Sigmoid colon (tissue), 7 donors: ENCODE results near the gene MINDY4. TPM values are rescaled to one million over a fixed set of nuclear protein-coding genes. Genes with fewer than 3 reads are reported as not detected.

Source experiments
- DNase-seq: peaks from one replicate; pipeline ENCODE4 v3.0.0-alpha.2; 2019
- H3K27ac ChIP-seq, 4 donors: fragments of 200-600 bp; sonication (generic); one replicate each; pipeline ENCODE4 v1.5.1; 2016 to 2019; ENCODE audit warnings: mild to moderate bottlenecking in 1 of 4
- H3K27me3 ChIP-seq, 3 donors: fragments of 200-600 bp; sonication (generic); one replicate each; pipeline ENCODE4 v1.5.1; 2019; ENCODE audit warnings: mild to moderate bottlenecking in 1 of 3
- H3K36me3 ChIP-seq, 4 donors: fragments of 200-600 bp; sonication (generic); one replicate each; pipeline ENCODE4 v1.5.1; 2016 to 2019
- H3K4me1 ChIP-seq, 4 donors: fragments of 200-600 bp; sonication (generic); one replicate each; pipeline ENCODE4 v1.5.1; 2017 to 2019
- H3K4me3 ChIP-seq, 4 donors: fragments of 200-600 bp; sonication (generic); one replicate each; pipeline ENCODE4 v1.5.1; 2017 to 2019; ENCODE audit warnings: mild to moderate bottlenecking in 2 of 4, moderate library complexity in 1 of 4
- H3K9me3 ChIP-seq, 4 donors: fragments of 200-600 bp in 3 of 4; sonication (generic) in 3 of 4; one replicate each; pipeline versions ENCODE4 v1.5.1 to v1.6.1; 2013 to 2019
- CTCF ChIP-seq, 4 experiments: fragments of 450-650 bp in 3 of 4; fragments of 200-600 bp in 1 of 4; IDR thresholded peaks; one replicate each; pipeline ENCODE4 v1.5.1; 2016 to 2019; ENCODE audit warnings: antibody characterized with exemption in 4 of 4, mild to moderate bottlenecking in 3 of 4, moderate library complexity in 2 of 4
- EP300 ChIP-seq, 4 donors: sonication (generic); formaldehyde crosslinking; IDR thresholded peaks; one replicate each; pipeline ENCODE4 v1.6.1; 2017; ENCODE audit warnings: antibody characterized with exemption in 4 of 4
- POLR2A ChIP-seq, 2 donors: fragments of 450-650 bp; IDR thresholded peaks; one replicate each; pipeline ENCODE4 v1.6.1; 2016; ENCODE audit warnings: antibody characterized with exemption in 2 of 2, mild to moderate bottlenecking in 2 of 2, moderate library complexity in 2 of 2
- POLR2AphosphoS5 ChIP-seq, 4 donors: sonication (generic); formaldehyde crosslinking; IDR thresholded peaks; one replicate each; pipeline ENCODE4 v1.6.1; 2017; ENCODE audit warnings: antibody characterized with exemption in 4 of 4
- WGBS, 2 donors: extraction: QIAGEN DNeasy Blood & Tissue Kit; methylation state at CpG; one replicate each; pipeline ENCODE4 v1.1.7; 2013; 5-methylcytosine and 5-hydroxymethylcytosine counted together
- intact Hi-C: fragments of 100-400 bp; cut with DNase I; formaldehyde crosslinking; loops from one replicate; pipeline ENCODE4 v1.15.1; 2023
- polyA plus RNA-seq, 3 donors: library from polyadenylated mRNA; stranded (reverse); fragments of 200-250 nt; gene quantifications; one replicate each; pipeline ENCODE4 v1.2.3, GENCODE V29; 2013
- total RNA-seq, 4 donors: library from RNA; depleted of rRNA; stranded (reverse); fragments of >200 nt; gene quantifications; one replicate each; pipeline ENCODE4 v1.1.0, GENCODE V29; 2016
- donor health status: healthy with polysubstance abuse.
- donor health status: Bipolar disorder and iron deficiency.
- donor health status: healthy.

Gene MINDY4
- total and polyA plus RNA-seq, 7 donors: 1.2 to 26.3 (median 9.4) TPM

GRCh38 chr7:30912731-30912985 is 141.4 kb downstream of the MINDY4 start:
- peak overlapping the region; percentile 9 to 52 (median 44) for H3K4me3 ChIP-seq
- H3K27ac ChIP-seq: peak overlapping the region; percentile 86 to 90 (median 88)
- H3K36me3 ChIP-seq: no peaks in the 10 kb centered on the region
- intact Hi-C loops: loop anchor here (5.0 kb wide), 2 partner anchors 60 to 110 kb away; no protein-coding TSS in a partner anchor
- TF ChIP-seq POLR2A (IDR thresholded peaks at IDR 0.05) (no peak), EP300 (IDR thresholded peaks at IDR 0.05) (no peak), POLR2AphosphoS5 (IDR thresholded peaks at IDR 0.05) (no peak), CTCF (IDR thresholded peaks at IDR 0.05) (no peak)
- WGBS, 2 donors: 17 to 73% methylated on average over 2 of the region's 2 CpGs
- DNase-seq: no peak
- peaks cover 0 to 88% (median 83%) of the 10 kb centered on the region in 4 donors for H3K4me1 ChIP-seq
- no peaks in the 10 kb centered on the region for H3K9me3 ChIP-seq
- H3K27me3 ChIP-seq: no peaks in the 10 kb centered on the region

- TF ChIP-seq EP300 (IDR thresholded peaks at IDR 0.05) (no peak), CTCF (IDR thresholded peaks at IDR 0.05) (peak in 1 of 4 experiments; percentile 10)
- DNase-seq: no peak
- intact Hi-C loops: loop anchor here (5.0 kb wide), 2 partner anchors 61 to 111 kb away; no protein-coding TSS in a partner anchor
- WGBS, 2 donors: 17 to 66% methylated on average over 17 of the region's 17 CpGs
- Histone ChIP-seq H3K27ac (peak overlapping the region; percentile 86 to 90 (median 88)), H3K9me3 (no peaks in the 10 kb centered on the region), H3K4me1 (peaks cover 0 to 83% (median 79%) of the 10 kb centered on the region in 4 donors), H3K36me3 (no peaks in the 10 kb centered on the region), H3K4me3 (peak overlapping the region; percentile 9 to 52 (median 44)), H3K27me3 (no peaks in the 10 kb centered on the region)
These were observed 142.0 kb downstream of the MINDY4 start for GRCh38 chr7:30912986-30913811.

GRCh38 chr7:30913821-30914515 is 142.8 kb downstream of the MINDY4 start:
- TF ChIP-seq POLR2AphosphoS5 (IDR thresholded peaks at IDR 0.05): no peak
- TF ChIP-seq EP300 (IDR thresholded peaks at IDR 0.05): no peak
- Histone ChIP-seq H3K4me1 (peaks cover 0 to 84% (median 78%) of the 10 kb centered on the region in 4 donors), H3K27ac (peak overlapping the region; percentile 86 to 90 (median 88)), H3K9me3 (no peaks in the 10 kb centered on the region), H3K27me3 (no peaks in the 10 kb centered on the region), H3K36me3 (no peaks in the 10 kb centered on the region), H3K4me3 (peak overlapping the region; percentile 6 to 52 (median 44))
- intact Hi-C loops: loop anchor here (5.0 kb wide), 2 partner anchors 62 to 112 kb away; no protein-coding TSS in a partner anchor
- no peak for DNase-seq
- 22 to 76% methylated on average over 16 of the region's 16 CpGs for WGBS, 2 donors

- 31 to 64% methylated on average over 4 of the region's 4 CpGs for WGBS, 2 donors
- intact Hi-C loops: loop anchor here (5.0 kb wide), 2 partner anchors 62 to 112 kb away; no protein-coding TSS in a partner anchor
- peaks cover 0 to 85% (median 73%) of the 10 kb centered on the region in 4 donors for H3K4me1 ChIP-seq
- no peaks in the 10 kb centered on the region for H3K36me3 ChIP-seq
- no peaks in the 10 kb centered on the region for H3K27me3 ChIP-seq
- no peak for DNase-seq
- peak overlapping the region; percentile 86 to 90 (median 88) for H3K27ac ChIP-seq
- H3K9me3 ChIP-seq: no peaks in the 10 kb centered on the region
- TF ChIP-seq EP300 (IDR thresholded peaks at IDR 0.05) (no peak), POLR2AphosphoS5 (IDR thresholded peaks at IDR 0.05) (peak in 1 of 4 donors; percentile 37), CTCF (IDR thresholded peaks at IDR 0.05) (no peak)
- peak overlapping the region in 3 of 4 donors; percentile 43 to 52 (median 45) for H3K4me3 ChIP-seq
These were observed 143.4 kb downstream of the MINDY4 start for GRCh38 chr7:30914596-30914995.

GRCh38 chr7:30915005-30915601 is 143.9 kb downstream of the MINDY4 start:
- Histone ChIP-seq H3K4me1 (peaks cover 0 to 85% (median 73%) of the 10 kb centered on the region in 4 donors), H3K4me3 (peak overlapping the region in 3 of 4 donors; percentile 1 to 52 (median 12)), H3K27ac (peak overlapping the region; percentile 86 to 90 (median 88)), H3K27me3 (no peaks in the 10 kb centered on the region), H3K36me3 (no peaks in the 10 kb centered on the region), H3K9me3 (no peaks in the 10 kb centered on the region)
- no peak for TF ChIP-seq CTCF (IDR thresholded peaks at IDR 0.05)
- TF ChIP-seq EP300 (IDR thresholded peaks at IDR 0.05): no peak
- TF ChIP-seq POLR2A (IDR thresholded peaks at IDR 0.05): no peak
- TF ChIP-seq POLR2AphosphoS5 (IDR thresholded peaks at IDR 0.05): no peak
- intact Hi-C loops: no loop called here
- 30 to 72% methylated on average over 11 of the region's 11 CpGs for WGBS, 2 donors
- DNase-seq: no peak
